NB4 (cell line): ENCODE measurements around the gene GPR153.

ENCODE experiments used
- DNase-seq: peaks from one replicate; pipeline ENCODE4 v3.0.0; 2010; ENCODE audit warnings: low read depth
- H3K4me3 ChIP-seq: one replicate; pipeline ENCODE4 v1.5.1; 2011; ENCODE audit warnings: mild to moderate bottlenecking, low read depth, low read length, moderate library complexity
- MYC ChIP-seq: IDR thresholded peaks from 2 replicates; pipeline ENCODE4 v1.6.1; 2011; ENCODE audit warnings: low read depth, low read length
- POLR2A ChIP-seq: IDR thresholded peaks from 2 replicates; pipeline ENCODE4 v1.6.1; 2011; ENCODE audit warnings: mild to moderate bottlenecking; ENCODE audit not compliant: insufficient read length; ENCODE audit errors: extremely low read depth
- TF ChIP-seq, protein P1 (sequence below): IDR thresholded peaks from one replicate; pipeline ENCODE4 v1.5.1; 2012; ENCODE audit warnings: low read depth, low read length
- TF ChIP-seq, protein P2 (sequence below): IDR thresholded peaks from 2 replicates; pipeline ENCODE4 v1.6.1; 2011; ENCODE audit warnings: low read depth, low read length

Gene GPR153

DNA sequence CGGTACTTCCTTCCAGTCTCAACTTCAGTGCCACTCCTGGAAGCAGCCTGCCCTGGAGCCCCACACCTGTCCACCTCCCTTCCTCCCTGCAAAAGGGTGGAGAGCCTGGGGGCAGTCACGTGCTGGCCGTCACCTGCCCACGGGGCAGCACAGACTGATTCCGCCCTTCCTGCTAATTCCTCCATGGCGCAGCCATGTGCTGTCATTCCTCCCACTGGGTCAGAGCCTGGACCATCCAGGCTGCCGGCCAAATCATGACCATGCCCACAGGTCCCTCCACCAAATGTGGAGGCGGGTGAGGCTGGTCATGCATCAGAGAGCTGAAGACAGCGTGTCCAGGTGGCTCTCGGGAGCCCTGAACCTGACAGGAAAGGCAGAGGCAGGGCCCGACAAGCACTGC is 24.4 kb upstream of the GPR153 start:
- H3K4me3 ChIP-seq, result no peak overlapping the region
- DNase-seq, result no peak
- TF ChIP-seq POLR2A (no peak), MYC (no peak)
- TF ChIP-seq, protein P1, sequence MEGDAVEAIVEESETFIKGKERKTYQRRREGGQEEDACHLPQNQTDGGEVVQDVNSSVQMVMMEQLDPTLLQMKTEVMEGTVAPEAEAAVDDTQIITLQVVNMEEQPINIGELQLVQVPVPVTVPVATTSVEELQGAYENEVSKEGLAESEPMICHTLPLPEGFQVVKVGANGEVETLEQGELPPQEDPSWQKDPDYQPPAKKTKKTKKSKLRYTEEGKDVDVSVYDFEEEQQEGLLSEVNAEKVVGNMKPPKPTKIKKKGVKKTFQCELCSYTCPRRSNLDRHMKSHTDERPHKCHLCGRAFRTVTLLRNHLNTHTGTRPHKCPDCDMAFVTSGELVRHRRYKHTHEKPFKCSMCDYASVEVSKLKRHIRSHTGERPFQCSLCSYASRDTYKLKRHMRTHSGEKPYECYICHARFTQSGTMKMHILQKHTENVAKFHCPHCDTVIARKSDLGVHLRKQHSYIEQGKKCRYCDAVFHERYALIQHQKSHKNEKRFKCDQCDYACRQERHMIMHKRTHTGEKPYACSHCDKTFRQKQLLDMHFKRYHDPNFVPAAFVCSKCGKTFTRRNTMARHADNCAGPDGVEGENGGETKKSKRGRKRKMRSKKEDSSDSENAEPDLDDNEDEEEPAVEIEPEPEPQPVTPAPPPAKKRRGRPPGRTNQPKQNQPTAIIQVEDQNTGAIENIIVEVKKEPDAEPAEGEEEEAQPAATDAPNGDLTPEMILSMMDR, result no peak
- TF ChIP-seq, protein P2, sequence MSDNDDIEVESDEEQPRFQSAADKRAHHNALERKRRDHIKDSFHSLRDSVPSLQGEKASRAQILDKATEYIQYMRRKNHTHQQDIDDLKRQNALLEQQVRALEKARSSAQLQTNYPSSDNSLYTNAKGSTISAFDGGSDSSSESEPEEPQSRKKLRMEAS, result no peak

DNA sequence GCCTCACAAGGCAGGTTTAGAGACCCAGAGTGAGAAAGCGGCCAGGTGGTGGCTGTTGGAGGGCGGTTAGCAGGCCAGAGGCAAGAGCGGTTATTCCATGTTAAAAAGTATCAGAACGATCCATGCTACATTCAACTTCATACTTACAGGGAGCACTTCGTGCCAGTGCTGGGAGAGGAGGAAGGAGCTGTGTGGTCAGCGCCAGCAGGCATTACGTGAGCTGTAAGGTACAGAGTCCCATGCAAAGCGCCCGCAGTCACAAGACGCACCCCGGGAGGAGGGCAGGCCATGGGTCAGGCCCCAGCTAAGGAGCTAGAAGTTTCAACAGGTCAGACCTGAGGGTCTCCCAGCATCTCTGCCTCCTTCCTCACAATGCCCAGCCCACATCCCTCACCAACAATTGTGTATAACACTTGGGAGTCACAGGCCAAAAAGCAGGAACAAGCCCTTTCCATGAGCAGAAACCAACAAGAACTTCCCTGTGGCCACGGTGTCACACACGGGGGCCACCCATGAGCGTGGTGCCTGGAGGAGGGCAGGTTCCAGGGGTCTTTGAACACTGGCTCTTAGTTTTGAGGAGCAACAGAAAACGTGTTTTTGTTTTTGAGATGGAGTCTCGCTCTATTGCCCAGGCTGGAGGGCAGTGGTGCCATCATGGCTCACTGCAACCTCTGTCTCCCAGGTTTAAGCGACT is 21.8 kb upstream of the GPR153 start:
- H3K4me3 ChIP-seq, result no peak overlapping the region
- TF ChIP-seq, protein P1, result no peak
- TF ChIP-seq POLR2A (no peak), MYC (no peak)
- TF ChIP-seq, protein P2, result no peak
- DNase-seq, result no peak

DNA sequence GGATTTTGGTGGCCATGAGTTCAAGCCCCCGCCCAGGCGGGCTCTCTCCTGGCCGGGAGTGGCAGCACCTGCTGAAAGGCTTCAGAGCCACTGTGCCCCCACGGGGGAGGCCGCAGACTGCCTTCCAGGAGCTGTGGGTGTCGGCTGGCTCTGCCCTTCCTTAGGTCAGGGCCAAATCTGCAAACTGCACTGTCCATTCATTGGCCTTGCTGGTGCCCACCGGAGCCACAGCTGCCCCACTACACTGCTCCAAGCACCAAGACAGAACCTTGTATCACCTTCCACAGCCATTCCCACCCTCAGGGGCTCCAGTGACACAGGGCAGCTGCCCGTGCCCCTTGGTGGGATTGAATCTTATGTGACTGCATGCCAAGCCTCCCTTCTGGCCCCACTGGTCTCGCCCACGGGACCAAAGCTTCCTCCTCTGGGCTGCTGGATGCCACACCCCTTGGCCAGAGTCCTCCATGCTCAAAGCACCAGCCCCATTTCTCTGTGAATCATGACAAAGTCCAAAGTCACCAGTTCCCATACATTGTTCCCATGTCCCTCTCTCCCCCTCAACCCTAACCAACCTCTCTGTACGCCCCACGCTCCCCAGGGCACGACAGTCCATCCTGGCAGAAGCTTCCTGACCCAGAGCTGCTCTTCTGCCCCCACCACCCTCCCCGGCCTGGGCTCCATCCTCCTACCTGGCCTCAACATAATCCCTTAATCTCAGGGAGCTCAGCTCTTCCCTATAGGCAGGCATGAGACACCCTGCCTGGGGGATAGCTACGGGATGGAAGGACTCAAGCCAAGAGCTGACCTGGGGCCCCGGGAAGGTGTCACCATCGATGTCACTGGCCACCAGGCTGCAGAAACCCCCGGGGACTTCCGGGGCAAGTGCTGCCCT is 20.9 kb upstream of the GPR153 start:
- TF ChIP-seq, protein P1, result no peak
- TF ChIP-seq POLR2A (no peak), MYC (no peak)
- TF ChIP-seq, protein P2, result no peak
- no peak overlapping the region for H3K4me3 ChIP-seq
- DNase-seq, result no peak

DNA sequence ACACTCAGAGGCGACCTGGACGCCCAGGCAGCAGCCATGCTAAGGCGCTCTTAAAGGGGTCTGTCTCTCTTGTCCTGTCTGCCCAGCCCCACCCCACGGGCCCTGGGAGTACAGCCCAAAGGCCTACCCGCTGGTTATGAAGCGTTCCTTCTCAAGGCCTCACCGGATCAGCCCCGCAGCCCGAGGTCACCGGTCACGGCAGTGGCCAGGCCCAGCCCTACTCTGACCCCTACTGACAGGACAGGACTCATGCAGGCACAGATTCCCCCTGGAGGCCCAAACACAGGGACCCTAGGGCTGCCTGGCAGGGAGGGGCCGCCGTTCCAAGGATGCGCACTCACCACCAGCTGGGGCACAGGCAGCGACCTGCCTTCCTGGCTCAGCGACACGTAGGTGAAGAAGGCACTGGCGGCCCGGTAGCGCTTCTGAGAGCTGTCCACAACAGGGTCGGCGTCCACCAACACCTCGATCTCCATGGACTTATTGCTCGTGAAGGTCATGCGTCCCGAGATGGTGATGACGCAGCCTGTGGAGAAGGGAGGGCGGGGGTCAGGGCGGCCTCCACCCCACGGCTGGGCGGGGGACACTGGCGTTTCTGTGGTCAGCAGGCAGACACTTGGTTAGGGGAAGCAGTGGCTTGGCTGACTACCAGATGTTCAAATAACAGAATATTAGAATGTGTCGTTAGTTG is 20.0 kb upstream of the GPR153 start:
- H3K4me3 ChIP-seq, result no peak overlapping the region
- TF ChIP-seq, protein P2, result no peak
- TF ChIP-seq MYC, result no peak
- TF ChIP-seq, protein P1, result no peak
- no peak for TF ChIP-seq POLR2A
- DNase-seq, result peak; percentile 16

DNA sequence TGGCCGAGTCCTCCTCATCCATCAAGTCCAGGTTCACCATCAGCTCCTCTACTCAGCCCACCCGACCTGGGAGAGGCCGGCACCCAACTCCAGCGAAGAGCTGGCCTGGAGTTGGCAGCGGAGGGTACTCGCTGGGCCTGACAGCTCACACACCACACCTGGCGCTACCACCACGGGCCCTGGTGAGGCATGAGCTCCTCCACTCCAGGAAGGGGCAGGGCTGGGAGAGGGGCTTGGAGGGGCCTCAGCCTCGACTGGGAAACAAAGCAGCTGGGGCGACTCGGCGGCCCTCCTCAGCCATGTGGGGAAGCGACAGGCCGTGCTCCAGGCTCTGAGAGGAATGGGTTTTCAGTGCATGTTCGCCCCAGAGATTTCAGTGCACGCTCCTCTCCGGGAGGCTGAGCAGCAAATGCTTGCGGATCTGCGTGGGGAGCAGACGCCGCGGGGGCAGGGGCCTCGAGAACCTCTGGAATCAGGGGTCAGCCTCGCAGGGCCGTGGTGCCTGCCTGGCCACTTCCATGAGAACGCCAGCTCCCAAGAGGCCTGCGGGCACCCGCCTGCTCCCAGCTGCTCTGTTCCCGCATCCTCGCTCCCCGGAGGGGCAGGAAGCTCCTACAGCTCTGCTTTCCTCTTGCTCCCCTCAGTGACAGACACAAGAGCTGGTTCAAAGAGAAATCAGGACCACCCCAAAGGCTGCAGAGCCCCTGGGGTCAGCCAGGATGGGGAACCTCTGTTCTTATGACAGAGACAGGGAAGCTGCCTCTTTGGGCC is 18.9 kb upstream of the GPR153 start:
- TF ChIP-seq, protein P1, result no peak
- no peak for TF ChIP-seq POLR2A
- TF ChIP-seq, protein P2, result no peak
- TF ChIP-seq MYC, result no peak
- DNase-seq, result no peak
- H3K4me3 ChIP-seq, result no peak overlapping the region
